ENCODE measurements around the gene ZFYVE19.

ZFYVE19 gene

GRCh38 chr15:40796512-40796911 lies 10.4 kb upstream of the ZFYVE19 start:
- H3K27ac ChIP-seq (ENCODE audit: low read depth, low read length, severe bottlenecking) = no peak overlapping the region
- H3K36me3 ChIP-seq (ENCODE audit: control insufficient read depth, insufficient read depth, low read length) = peaks cover 18% of the 10 kb centered on the region
- H3K9me3 ChIP-seq (ENCODE audit: control insufficient read depth, low read length) = no peaks in the 10 kb centered on the region
- peaks cover 6% of the 10 kb centered on the region for H3K4me1 ChIP-seq (ENCODE audit: control insufficient read depth, insufficient read depth, low read length, poor library complexity, severe bottlenecking)
- H3K4me3 ChIP-seq (ENCODE audit: extremely low read depth, insufficient read depth, low read length, poor library complexity, severe bottlenecking) = no peak overlapping the region
- WGBS, 2 experiments (ENCODE audit: insufficient coverage in 2 of 2) = 91% methylated on average over 4 of the region's 5 CpGs; no CpG with 5 or more reads in 1 of the 2 experiments

GRCh38 chr15:40799523-40799922 lies 7.4 kb upstream of the ZFYVE19 start:
- Histone ChIP-seq H3K36me3 (ENCODE audit: control insufficient read depth, insufficient read depth, low read length) (peaks cover 26% of the 10 kb centered on the region), H3K4me3 (ENCODE audit: extremely low read depth, insufficient read depth, low read length, poor library complexity, severe bottlenecking) (no peak overlapping the region), H3K9me3 (ENCODE audit: control insufficient read depth, low read length) (no peaks in the 10 kb centered on the region), H3K4me1 (ENCODE audit: control insufficient read depth, insufficient read depth, low read length, poor library complexity, severe bottlenecking) (peaks cover 6% of the 10 kb centered on the region), H3K27ac (ENCODE audit: low read depth, low read length, severe bottlenecking) (no peak overlapping the region)
- WGBS, 2 experiments (ENCODE audit: insufficient coverage in 2 of 2) = 94 to 100% methylated on average over 2 of the region's 3 CpGs

GRCh38 chr15:40803076-40803475 lies 3.8 kb upstream of the ZFYVE19 start:
- peaks cover 29% of the 10 kb centered on the region for H3K36me3 ChIP-seq (ENCODE audit: control insufficient read depth, insufficient read depth, low read length)
- no peak overlapping the region for H3K4me3 ChIP-seq (ENCODE audit: extremely low read depth, insufficient read depth, low read length, poor library complexity, severe bottlenecking)
- peaks cover 9% of the 10 kb centered on the region for H3K4me1 ChIP-seq (ENCODE audit: control insufficient read depth, insufficient read depth, low read length, poor library complexity, severe bottlenecking)
- H3K9me3 ChIP-seq (ENCODE audit: control insufficient read depth, low read length) = no peaks in the 10 kb centered on the region
- no peak overlapping the region for H3K27ac ChIP-seq (ENCODE audit: low read depth, low read length, severe bottlenecking)
- WGBS, 2 experiments (ENCODE audit: insufficient coverage in 2 of 2) = 100% methylated on average over 1 of the region's 2 CpGs

- Histone ChIP-seq H3K4me3 (ENCODE audit: extremely low read depth, insufficient read depth, low read length, poor library complexity, severe bottlenecking) (no peak overlapping the region), H3K36me3 (ENCODE audit: control insufficient read depth, insufficient read depth, low read length) (peaks cover 30% of the 10 kb centered on the region), H3K4me1 (ENCODE audit: control insufficient read depth, insufficient read depth, low read length, poor library complexity, severe bottlenecking) (peaks cover 7% of the 10 kb centered on the region), H3K27ac (ENCODE audit: low read depth, low read length, severe bottlenecking) (no peak overlapping the region), H3K9me3 (ENCODE audit: control insufficient read depth, low read length) (no peaks in the 10 kb centered on the region)
- WGBS, 2 experiments (ENCODE audit: insufficient coverage in 2 of 2) = 86% methylated on average over 1 of the region's 1 CpG; no CpG with 5 or more reads in 1 of the 2 experiments
Observed at GRCh38 chr15:40803688-40804087, 3.2 kb upstream of the ZFYVE19 start.

- Histone ChIP-seq H3K9me3 (ENCODE audit: control insufficient read depth, low read length) (no peaks in the 10 kb centered on the region), H3K27ac (ENCODE audit: low read depth, low read length, severe bottlenecking) (peak overlapping the region; percentile 58), H3K4me3 (ENCODE audit: extremely low read depth, insufficient read depth, low read length, poor library complexity, severe bottlenecking) (peak overlapping the region; percentile 86), H3K4me1 (ENCODE audit: control insufficient read depth, insufficient read depth, low read length, poor library complexity, severe bottlenecking) (peaks cover 3% of the 10 kb centered on the region), H3K36me3 (ENCODE audit: control insufficient read depth, insufficient read depth, low read length) (peaks cover 46% of the 10 kb centered on the region)
- WGBS, 2 experiments (ENCODE audit: insufficient coverage in 2 of 2) = 0 to 4% methylated on average over 2 of the region's 2 CpGs
Observed at GRCh38 chr15:40806672-40807027, 239 bp upstream of the ZFYVE19 start.

- H3K4me3 ChIP-seq (ENCODE audit: extremely low read depth, insufficient read depth, low read length, poor library complexity, severe bottlenecking) = peak overlapping the region; percentile 86
- 62 to 66% methylated on average over 15 to 19 of the region's 19 CpGs for WGBS, 2 experiments (ENCODE audit: insufficient coverage in 2 of 2)
- H3K27ac ChIP-seq (ENCODE audit: low read depth, low read length, severe bottlenecking) = no peak overlapping the region
- peaks cover 39% of the 10 kb centered on the region for H3K36me3 ChIP-seq (ENCODE audit: control insufficient read depth, insufficient read depth, low read length)
- no peaks in the 10 kb centered on the region for H3K9me3 ChIP-seq (ENCODE audit: control insufficient read depth, low read length)
- H3K4me1 ChIP-seq (ENCODE audit: control insufficient read depth, insufficient read depth, low read length, poor library complexity, severe bottlenecking) = peaks cover 3% of the 10 kb centered on the region
Observed at GRCh38 chr15:40807888-40808461, 1.1 kb downstream of the ZFYVE19 start.

GRCh38 chr15:40808861-40809450 lies 2.1 kb downstream of the ZFYVE19 start:
- Histone ChIP-seq H3K9me3 (ENCODE audit: control insufficient read depth, low read length) (no peaks in the 10 kb centered on the region), H3K4me3 (ENCODE audit: extremely low read depth, insufficient read depth, low read length, poor library complexity, severe bottlenecking) (no peak overlapping the region), H3K4me1 (ENCODE audit: control insufficient read depth, insufficient read depth, low read length, poor library complexity, severe bottlenecking) (peaks cover 3% of the 10 kb centered on the region), H3K36me3 (ENCODE audit: control insufficient read depth, insufficient read depth, low read length) (peaks cover 40% of the 10 kb centered on the region), H3K27ac (ENCODE audit: low read depth, low read length, severe bottlenecking) (no peak overlapping the region)
- 90 to 99% methylated on average over 5 to 6 of the region's 8 CpGs for WGBS, 2 experiments (ENCODE audit: insufficient coverage in 2 of 2)

GRCh38 chr15:40812721-40813425 lies 6.0 kb downstream of the ZFYVE19 start:
- Histone ChIP-seq H3K9me3 (ENCODE audit: control insufficient read depth, low read length) (no peaks in the 10 kb centered on the region), H3K27ac (ENCODE audit: low read depth, low read length, severe bottlenecking) (no peak overlapping the region), H3K36me3 (ENCODE audit: control insufficient read depth, insufficient read depth, low read length) (peaks cover 31% of the 10 kb centered on the region), H3K4me1 (ENCODE audit: control insufficient read depth, insufficient read depth, low read length, poor library complexity, severe bottlenecking) (no peaks in the 10 kb centered on the region), H3K4me3 (ENCODE audit: extremely low read depth, insufficient read depth, low read length, poor library complexity, severe bottlenecking) (no peak overlapping the region)
- 88 to 93% methylated on average over 8 to 10 of the region's 12 CpGs for whole genome bisulfite sequencing, 2 experiments (ENCODE audit: insufficient coverage in 2 of 2)

GRCh38 chr15:40815042-40815698 lies 8.3 kb downstream of the ZFYVE19 start:
- H3K36me3 ChIP-seq (ENCODE audit: control insufficient read depth, insufficient read depth, low read length) = peaks cover 21% of the 10 kb centered on the region
- no peaks in the 10 kb centered on the region for H3K9me3 ChIP-seq (ENCODE audit: control insufficient read depth, low read length)
- no peak overlapping the region for H3K4me3 ChIP-seq (ENCODE audit: extremely low read depth, insufficient read depth, low read length, poor library complexity, severe bottlenecking)
- H3K4me1 ChIP-seq (ENCODE audit: control insufficient read depth, insufficient read depth, low read length, poor library complexity, severe bottlenecking) = no peaks in the 10 kb centered on the region
- no peak overlapping the region for H3K27ac ChIP-seq (ENCODE audit: low read depth, low read length, severe bottlenecking)
- WGBS, 2 experiments (ENCODE audit: insufficient coverage in 2 of 2) = 96 to 100% methylated on average over 1 to 3 of the region's 4 CpGs

GRCh38 chr15:40819048-40819447 lies 12.2 kb downstream of the ZFYVE19 start:
- Histone ChIP-seq H3K36me3 (ENCODE audit: control insufficient read depth, insufficient read depth, low read length) (no peaks in the 10 kb centered on the region), H3K27ac (ENCODE audit: low read depth, low read length, severe bottlenecking) (no peak overlapping the region), H3K9me3 (ENCODE audit: control insufficient read depth, low read length) (no peaks in the 10 kb centered on the region), H3K4me1 (ENCODE audit: control insufficient read depth, insufficient read depth, low read length, poor library complexity, severe bottlenecking) (no peaks in the 10 kb centered on the region), H3K4me3 (ENCODE audit: extremely low read depth, insufficient read depth, low read length, poor library complexity, severe bottlenecking) (no peak overlapping the region)
- 93 to 95% methylated on average over 6 to 7 of the region's 7 CpGs for WGBS, 2 experiments (ENCODE audit: insufficient coverage in 2 of 2)

All from mesodermal cell (in vitro differentiated cells).